GM12878 (cell line): ENCODE data around the gene SYNGR1. TPM values are rescaled to one million over a fixed set of nuclear protein-coding genes. Genes with fewer than 3 reads are reported as not detected.

Experiments
- ATF2 ChIP-seq: IDR thresholded peaks from 2 replicates; pipeline ENCODE4 v1.6.1; 2012; ENCODE audit warnings: low read length, inconsistent platforms
- CUX1 ChIP-seq: IDR thresholded peaks from 2 replicates; pipeline ENCODE4 v1.6.1; 2012; ENCODE audit warnings: improper control_type of control experiment, low read depth, low read length; ENCODE audit not compliant: insufficient replicate concordance
- E4F1 ChIP-seq: fragments of 450-650 bp; IDR thresholded peaks from 2 replicates; pipeline ENCODE4 v1.6.1; 2018; ENCODE audit warnings: borderline replicate concordance, mild to moderate bottlenecking; ENCODE audit not compliant: partially characterized antibody
- GABPA ChIP-seq: IDR thresholded peaks from 2 replicates; pipeline ENCODE4 v1.6.1; 2014; ENCODE audit warnings: antibody characterized with exemption, low read depth, mild to moderate bottlenecking, inconsistent platforms
- KAT2A ChIP-seq: conservative IDR thresholded peaks from 2 replicates; pipeline ENCODE4 v1.6.1; 2011; ENCODE audit warnings: low read depth, low read length; ENCODE audit not compliant: control insufficient read depth
- MEF2A ChIP-seq: IDR thresholded peaks from 2 replicates; pipeline ENCODE4 v1.6.1; 2011; ENCODE audit warnings: low read depth, mild to moderate bottlenecking, low read length, moderate library complexity; ENCODE audit not compliant: insufficient read depth
- MTA2 ChIP-seq: fragments of 450-650 bp; IDR thresholded peaks from 2 replicates; pipeline ENCODE4 v1.6.1; 2016; ENCODE audit warnings: low read depth, mild to moderate bottlenecking, moderate library complexity
- RB1 ChIP-seq: fragments of 450-650 bp; formaldehyde crosslinking; IDR thresholded peaks from 2 replicates; pipeline ENCODE4 v1.6.1; 2017; ENCODE audit warnings: mild to moderate bottlenecking, borderline replicate concordance
- RFX5 ChIP-seq: IDR thresholded peaks from 2 replicates; pipeline ENCODE4 v1.6.1; 2011; ENCODE audit warnings: low read depth, low read length, improper control_type of control experiment
- SMARCA5 ChIP-seq: fragments of 450-650 bp; IDR thresholded peaks from 2 replicates; pipeline ENCODE4 v1.6.1; 2017; ENCODE audit warnings: mild to moderate bottlenecking
- SPI1 ChIP-seq: IDR thresholded peaks from 2 replicates; pipeline ENCODE4 v1.6.1; 2011; ENCODE audit warnings: low read depth, mild to moderate bottlenecking, low read length, moderate library complexity, borderline replicate concordance; ENCODE audit not compliant: insufficient read depth
- SUPT20H ChIP-seq: IDR thresholded peaks from 2 replicates; pipeline ENCODE4 v1.6.1; 2011; ENCODE audit warnings: low read depth, mild to moderate bottlenecking, low read length, moderate library complexity, borderline replicate concordance; ENCODE audit not compliant: control insufficient read depth
- TCF12 ChIP-seq: IDR thresholded peaks from 2 replicates; pipeline ENCODE4 v1.6.1; 2011; ENCODE audit warnings: low read depth, mild to moderate bottlenecking, low read length
- TCF3 ChIP-seq: IDR thresholded peaks from 2 replicates; pipeline ENCODE4 v1.6.1; 2012; ENCODE audit warnings: low read depth, mild to moderate bottlenecking, low read length, borderline replicate concordance; ENCODE audit not compliant: insufficient read depth
- ZBED1 ChIP-seq: IDR thresholded peaks from 2 replicates; pipeline ENCODE4 v1.6.1; 2016; ENCODE audit warnings: borderline replicate concordance
- ZBTB11 ChIP-seq: fragments of 450-650 bp; formaldehyde crosslinking; IDR thresholded peaks from 2 replicates; pipeline ENCODE4 v1.5.0; 2022; ENCODE audit warnings: mild to moderate bottlenecking, missing genetic modification characterization
- polyA plus RNA-seq, 11 experiments: library from polyadenylated mRNA; depleted of rRNA in 4 of 11; unstranded in 6 of 11; stranded (reverse) in 5 of 11; fragments of >200 nt; fragmentation: Nextera tagmentation in 4 of 11; fragmentation: Illumina TruSeq in 1 of 11; extraction: Ambion mirVana in 4 of 11; extraction: Trizol in 1 of 11; gene quantifications; 1 replicate in 1 of 11; 2 replicates in 10 of 11; pipeline versions ENCODE4 v1.2.1 to v1.2.3, GENCODE V29; 2011 to 2016; ENCODE audit warnings: inconsistent platforms in 2 of 11, missing spikeins in 2 of 11, low read depth in 1 of 11
- total RNA-seq, 4 experiments: library from RNA; depleted of rRNA in 3 of 4; stranded (reverse); fragments of >200 nt in 3 of 4; fragmentation: Illumina TruSeq in 1 of 4; extraction: Trizol in 1 of 4; gene quantifications; 2 replicates each; pipeline versions ENCODE4 v1.2.1 to v1.2.3, GENCODE V29; 2013 to 2021

SYNGR1 gene
- total and polyA plus RNA-seq, 10 of the 15 experiments (the other 5 are each of a cell fraction or from before 2014, with no cell fraction given), result 0.87 to 9.2 (median 3.5) TPM

GRCh38 chr22:39319284-39320022 lies 30.3 kb upstream of the SYNGR1 start, which contains the start of gene RPL3 (continued):
- no peak for TF ChIP-seq CUX1
- peak; percentile 32; the same call in 1 of the 2 replicates for TF ChIP-seq SPI1
- peak; percentile 81 for TF ChIP-seq GABPA
- TF ChIP-seq ZBTB11 (CRISPR knock-in tag), result no peak
- TF ChIP-seq RFX5, result no peak
- TF ChIP-seq MEF2A, result no peak
- peak; percentile 60; the same call in 1 of the 2 replicates for TF ChIP-seq TCF12
- TF ChIP-seq SMARCA5, result peak; percentile 68
- TF ChIP-seq E4F1, result peak; percentile 54
- peak; percentile 82; the same call in 1 of the 2 replicates for TF ChIP-seq KAT2A
- peak; percentile 90 for TF ChIP-seq RB1
- TF ChIP-seq MTA2, result 0 out of 2 replicates have a peak, but pooled peaks have one; percentile 39
- peak; percentile 97 for TF ChIP-seq ATF2
- no peak for TF ChIP-seq SUPT20H
- peak; percentile 86 for TF ChIP-seq ZBED1
- peak; percentile 87; the same call in 1 of the 2 replicates for TF ChIP-seq TCF3
